ENCODE data around the gene ERH.

ERH gene

DNA sequence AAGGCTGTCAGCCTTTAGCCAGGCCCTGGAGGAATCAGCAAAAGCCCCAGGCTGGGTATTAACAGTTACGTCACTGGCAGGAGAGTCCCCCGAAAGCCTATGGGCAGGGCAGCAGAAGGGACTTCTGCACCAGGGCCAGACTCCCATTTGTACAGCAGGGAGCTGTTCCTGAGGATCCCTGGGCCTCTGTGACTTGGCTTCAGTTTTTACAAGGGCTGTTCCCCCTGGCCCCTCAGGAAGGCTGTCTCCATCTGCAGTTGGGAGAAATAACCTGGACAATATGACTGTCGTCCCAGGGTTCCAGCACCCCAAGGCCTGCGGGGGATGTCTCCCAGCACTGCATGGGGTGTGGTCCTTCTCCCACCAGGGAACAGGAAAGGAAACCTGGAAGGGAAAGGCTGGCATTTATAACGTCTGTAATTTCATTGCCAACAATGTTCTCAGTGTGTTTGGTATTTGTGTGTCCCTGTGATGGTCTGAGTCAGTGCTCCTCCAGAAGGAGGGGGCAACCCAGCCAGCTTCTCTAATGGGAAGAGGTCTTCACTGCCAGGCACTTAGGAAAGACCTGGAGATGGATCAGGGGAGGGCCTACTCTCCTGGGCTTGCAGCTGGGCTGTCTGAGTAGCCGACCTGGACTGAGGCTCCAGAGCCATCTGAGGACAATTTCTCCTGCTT, 42.4 kb downstream of the ERH start:
- DNase-seq (ENCODE audit: extremely low read depth, insufficient read length), result no peak
- Histone ChIP-seq H3K27me3 (replicated peaks; ENCODE audit: control insufficient read depth, insufficient read depth, low read length) (no peaks in the 10 kb centered on the region), H3K36me3 (ENCODE audit: control insufficient read depth, insufficient read depth, low read length) (no peaks in the 10 kb centered on the region), H3K4me3 (replicated peaks; ENCODE audit: low read depth, low read length) (no peak overlapping the region)
- TF ChIP-seq, protein P1, sequence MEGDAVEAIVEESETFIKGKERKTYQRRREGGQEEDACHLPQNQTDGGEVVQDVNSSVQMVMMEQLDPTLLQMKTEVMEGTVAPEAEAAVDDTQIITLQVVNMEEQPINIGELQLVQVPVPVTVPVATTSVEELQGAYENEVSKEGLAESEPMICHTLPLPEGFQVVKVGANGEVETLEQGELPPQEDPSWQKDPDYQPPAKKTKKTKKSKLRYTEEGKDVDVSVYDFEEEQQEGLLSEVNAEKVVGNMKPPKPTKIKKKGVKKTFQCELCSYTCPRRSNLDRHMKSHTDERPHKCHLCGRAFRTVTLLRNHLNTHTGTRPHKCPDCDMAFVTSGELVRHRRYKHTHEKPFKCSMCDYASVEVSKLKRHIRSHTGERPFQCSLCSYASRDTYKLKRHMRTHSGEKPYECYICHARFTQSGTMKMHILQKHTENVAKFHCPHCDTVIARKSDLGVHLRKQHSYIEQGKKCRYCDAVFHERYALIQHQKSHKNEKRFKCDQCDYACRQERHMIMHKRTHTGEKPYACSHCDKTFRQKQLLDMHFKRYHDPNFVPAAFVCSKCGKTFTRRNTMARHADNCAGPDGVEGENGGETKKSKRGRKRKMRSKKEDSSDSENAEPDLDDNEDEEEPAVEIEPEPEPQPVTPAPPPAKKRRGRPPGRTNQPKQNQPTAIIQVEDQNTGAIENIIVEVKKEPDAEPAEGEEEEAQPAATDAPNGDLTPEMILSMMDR (IDR thresholded peaks at IDR 0.05; ENCODE audit: insufficient read depth, low read length, poor library complexity, severe bottlenecking), result no peak

DNA sequence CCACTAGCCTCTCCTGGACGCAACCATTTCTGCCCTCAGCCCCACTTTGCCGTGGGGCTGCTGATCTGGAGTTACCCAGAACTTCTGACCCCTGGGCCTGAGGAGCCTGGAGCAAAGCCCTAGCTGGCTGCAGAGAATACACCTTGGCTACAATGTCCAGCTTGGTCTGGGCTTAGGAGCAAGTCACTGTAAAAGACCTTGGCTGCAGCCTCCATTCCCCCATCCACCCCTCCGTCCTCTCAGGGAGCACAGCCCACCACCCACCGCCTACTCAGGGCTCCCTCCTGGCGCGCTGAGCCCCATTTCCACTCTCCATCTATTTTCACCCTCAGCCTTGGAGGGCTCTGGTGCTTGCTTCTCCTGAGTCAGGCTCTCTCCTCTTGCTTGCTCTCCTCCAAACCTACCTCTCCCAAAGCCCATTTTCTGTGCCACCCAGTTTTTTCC, 42.9 kb downstream of the ERH start:
- no peaks in the 10 kb centered on the region for H3K27me3 ChIP-seq (replicated peaks; ENCODE audit: control insufficient read depth, insufficient read depth, low read length)
- peak overlapping the region; percentile 47 for H3K4me3 ChIP-seq (replicated peaks; ENCODE audit: low read depth, low read length)
- no peak for DNase-seq (ENCODE audit: extremely low read depth, insufficient read length)
- TF ChIP-seq, protein P1 (IDR thresholded peaks at IDR 0.05; ENCODE audit: insufficient read depth, low read length, poor library complexity, severe bottlenecking), result no peak
- no peaks in the 10 kb centered on the region for H3K36me3 ChIP-seq (ENCODE audit: control insufficient read depth, insufficient read depth, low read length)

DNA sequence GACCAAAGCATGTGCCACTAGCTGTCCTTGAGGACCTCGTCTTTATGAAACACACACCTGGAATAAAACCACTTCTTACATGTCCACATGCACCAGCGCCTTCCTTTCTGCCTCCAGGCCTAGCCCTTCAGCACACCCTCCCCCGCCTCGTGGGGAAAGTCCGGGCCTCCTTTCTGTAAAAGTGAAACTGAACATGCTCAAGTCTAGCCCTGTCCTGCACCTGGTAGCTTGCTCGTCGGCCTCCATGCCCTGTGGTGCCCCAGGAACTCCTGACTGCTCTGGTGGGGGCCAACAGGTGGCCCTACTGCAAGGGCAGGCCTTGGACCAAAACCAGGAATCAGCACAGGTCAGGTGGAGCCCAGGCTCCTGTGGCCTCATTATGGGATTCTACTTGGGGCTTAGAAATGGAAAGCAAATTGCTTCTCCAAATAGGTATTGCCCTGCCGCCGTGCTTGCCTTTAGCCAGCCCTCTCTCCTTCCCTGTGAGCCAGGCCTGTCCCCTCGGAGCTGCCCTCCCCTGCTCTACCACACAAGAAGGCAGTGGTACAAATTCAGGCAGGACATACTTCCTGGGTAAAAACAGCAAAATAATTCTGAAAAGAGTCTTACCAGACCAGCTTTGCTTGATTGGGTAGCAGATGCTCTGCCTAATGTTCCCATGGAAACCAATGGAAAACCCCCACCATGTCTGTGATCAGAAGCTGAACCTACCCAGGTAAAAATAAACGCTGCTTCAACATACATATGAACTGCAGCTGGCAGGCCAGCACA, 43.5 kb downstream of the ERH start:
- peak overlapping the region; percentile 47 for H3K4me3 ChIP-seq (replicated peaks; ENCODE audit: low read depth, low read length)

DNA sequence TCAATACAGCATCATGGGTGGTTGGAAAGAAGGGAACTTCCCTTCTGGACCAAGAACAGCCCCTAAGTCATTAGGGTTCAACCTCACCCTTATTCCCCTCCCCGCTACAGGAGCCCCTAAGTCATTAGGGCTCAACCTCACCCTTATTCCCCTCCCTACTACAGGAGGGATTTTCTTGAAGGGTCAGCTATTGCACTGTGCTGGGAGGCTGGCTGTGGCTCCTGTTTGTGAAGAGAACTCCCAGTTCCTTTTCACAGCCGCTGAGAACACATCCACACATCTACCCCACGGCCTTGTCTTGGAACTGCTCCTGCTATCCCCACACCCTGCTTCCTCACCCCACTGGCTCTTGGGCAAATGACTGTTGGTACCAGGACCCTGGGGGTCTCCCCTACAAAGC, 44.9 kb downstream of the ERH start:
- Histone ChIP-seq H3K27me3 (replicated peaks; ENCODE audit: control insufficient read depth, insufficient read depth, low read length) (no peaks in the 10 kb centered on the region), H3K36me3 (ENCODE audit: control insufficient read depth, insufficient read depth, low read length) (no peaks in the 10 kb centered on the region), H3K4me3 (replicated peaks; ENCODE audit: low read depth, low read length) (no peak overlapping the region)
- no peak for DNase-seq (ENCODE audit: extremely low read depth, insufficient read length)
- TF ChIP-seq, protein P1 (IDR thresholded peaks at IDR 0.05; ENCODE audit: insufficient read depth, low read length, poor library complexity, severe bottlenecking), result no peak

More for the DNA sequence above, 43.5 kb downstream of the ERH start:
- H3K27me3 ChIP-seq (replicated peaks; ENCODE audit: control insufficient read depth, insufficient read depth, low read length), result no peaks in the 10 kb centered on the region
- TF ChIP-seq, protein P1 (IDR thresholded peaks at IDR 0.05; ENCODE audit: insufficient read depth, low read length, poor library complexity, severe bottlenecking), result no peak
- no peaks in the 10 kb centered on the region for H3K36me3 ChIP-seq (ENCODE audit: control insufficient read depth, insufficient read depth, low read length)
- DNase-seq (ENCODE audit: extremely low read depth, insufficient read length), result peak; percentile 86

DNA sequence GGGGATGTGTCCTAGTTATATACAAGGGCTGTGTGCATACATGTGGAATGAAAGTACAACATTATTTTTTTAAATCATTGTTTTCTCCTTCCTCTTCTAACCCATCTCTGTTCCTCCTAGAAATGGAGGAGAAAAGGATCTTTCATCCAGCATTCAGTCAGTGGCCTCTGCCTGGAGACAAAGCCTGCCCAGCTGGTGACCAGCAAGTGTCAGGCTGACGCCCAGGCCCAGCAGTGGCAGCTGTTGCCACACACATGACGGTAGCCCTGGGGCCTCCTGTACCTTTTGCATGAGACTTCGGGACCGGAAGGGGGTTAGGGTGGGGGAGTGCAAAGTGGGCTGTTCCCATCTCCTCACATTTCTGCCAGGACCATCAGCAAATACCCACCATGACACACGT, 46.2 kb downstream of the ERH start:
- Histone ChIP-seq H3K27me3 (replicated peaks; ENCODE audit: control insufficient read depth, insufficient read depth, low read length) (no peaks in the 10 kb centered on the region), H3K4me3 (replicated peaks; ENCODE audit: low read depth, low read length) (no peak overlapping the region), H3K36me3 (ENCODE audit: control insufficient read depth, insufficient read depth, low read length) (no peaks in the 10 kb centered on the region)
- DNase-seq (ENCODE audit: extremely low read depth, insufficient read length), result no peak
- TF ChIP-seq, protein P1 (IDR thresholded peaks at IDR 0.05; ENCODE audit: insufficient read depth, low read length, poor library complexity, severe bottlenecking), result no peak

Data from GM06990 (cell line).